Parathyroid adenoma (tissue), 2 donors: ENCODE results near the gene LRP1B.

Source experiments
- H2AFZ ChIP-seq: fragments of 300-600 bp; sonication (generic); one replicate; pipeline ENCODE4 v1.7.0; 2017; ENCODE audit warnings: antibody characterized with exemption, mild to moderate bottlenecking
- H3K27ac ChIP-seq: fragments of 300-600 bp; sonication (generic); one replicate; pipeline ENCODE4 v1.7.0; 2017
- H3K27me3 ChIP-seq: fragments of 300-600 bp; sonication (generic); one replicate; pipeline ENCODE4 v1.7.0; 2017; ENCODE audit warnings: low read length; ENCODE audit not compliant: control insufficient read depth, insufficient read depth
- H3K36me3 ChIP-seq: fragments of 300-600 bp; sonication (generic); one replicate; pipeline ENCODE4 v1.7.0; 2017; ENCODE audit warnings: low read length; ENCODE audit not compliant: control insufficient read depth, insufficient read depth
- H3K4me1 ChIP-seq: fragments of 300-600 bp; sonication (generic); one replicate; pipeline ENCODE4 v1.7.0; 2017; ENCODE audit warnings: control low read depth
- H3K4me2 ChIP-seq: fragments of 300-600 bp; sonication (generic); one replicate; pipeline ENCODE4 v1.7.0; 2017; ENCODE audit warnings: low read length
- H3K4me3 ChIP-seq: fragments of 300-600 bp; sonication (generic); one replicate; pipeline ENCODE4 v1.7.0; 2017; ENCODE audit warnings: low read depth, low read length
- H3K79me2 ChIP-seq: fragments of 300-600 bp; sonication (generic); one replicate; pipeline ENCODE4 v1.7.0; 2017; ENCODE audit warnings: control low read depth
- H3K9ac ChIP-seq: fragments of 300-600 bp; sonication (generic); one replicate; pipeline ENCODE4 v1.7.0; 2017; ENCODE audit warnings: mild to moderate bottlenecking
- H3K9me3 ChIP-seq: fragments of 300-600 bp; sonication (generic); one replicate; pipeline ENCODE4 v1.7.0; 2017; ENCODE audit warnings: low read length; ENCODE audit not compliant: control insufficient read depth
- TF ChIP-seq, protein P1 (sequence below): fragments of 300-600 bp; sonication (generic); IDR thresholded peaks from one replicate; pipeline ENCODE4 v1.7.0; 2017; ENCODE audit warnings: antibody characterized with exemption, mild to moderate bottlenecking
- donor health status: primary hyperparathyroidism.

The LRP1B gene

DNA sequence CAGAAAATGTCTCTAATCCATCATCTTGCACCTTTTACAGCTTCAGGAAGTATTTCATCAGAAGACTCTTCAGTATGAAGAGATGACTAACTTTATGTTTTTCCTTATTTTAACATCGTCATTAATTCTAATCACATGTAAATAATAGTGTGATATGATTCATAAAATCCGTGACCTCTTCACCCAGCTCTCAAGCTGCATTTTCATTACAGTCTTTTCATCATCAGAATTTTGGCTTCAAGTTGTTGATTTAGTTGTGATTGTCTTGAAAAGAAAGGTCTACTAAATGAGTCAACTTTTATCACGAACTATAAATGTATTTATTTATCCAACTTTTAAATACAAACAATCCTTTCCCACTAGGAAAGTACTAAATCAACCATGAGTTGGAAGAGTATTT, 410.3 kb downstream of the LRP1B start:
- Histone ChIP-seq H2AFZ (no peak overlapping the region), H3K36me3 (no peaks in the 10 kb centered on the region), H3K9ac (no peak overlapping the region), H3K4me3 (no peak overlapping the region), H3K79me2 (no peaks in the 10 kb centered on the region), H3K4me1 (peaks cover 18% of the 10 kb centered on the region), H3K9me3 (no peaks in the 10 kb centered on the region), H3K27me3 (no peaks in the 10 kb centered on the region), H3K27ac (no peak overlapping the region), H3K4me2 (no peak overlapping the region)
- TF ChIP-seq, protein P1, sequence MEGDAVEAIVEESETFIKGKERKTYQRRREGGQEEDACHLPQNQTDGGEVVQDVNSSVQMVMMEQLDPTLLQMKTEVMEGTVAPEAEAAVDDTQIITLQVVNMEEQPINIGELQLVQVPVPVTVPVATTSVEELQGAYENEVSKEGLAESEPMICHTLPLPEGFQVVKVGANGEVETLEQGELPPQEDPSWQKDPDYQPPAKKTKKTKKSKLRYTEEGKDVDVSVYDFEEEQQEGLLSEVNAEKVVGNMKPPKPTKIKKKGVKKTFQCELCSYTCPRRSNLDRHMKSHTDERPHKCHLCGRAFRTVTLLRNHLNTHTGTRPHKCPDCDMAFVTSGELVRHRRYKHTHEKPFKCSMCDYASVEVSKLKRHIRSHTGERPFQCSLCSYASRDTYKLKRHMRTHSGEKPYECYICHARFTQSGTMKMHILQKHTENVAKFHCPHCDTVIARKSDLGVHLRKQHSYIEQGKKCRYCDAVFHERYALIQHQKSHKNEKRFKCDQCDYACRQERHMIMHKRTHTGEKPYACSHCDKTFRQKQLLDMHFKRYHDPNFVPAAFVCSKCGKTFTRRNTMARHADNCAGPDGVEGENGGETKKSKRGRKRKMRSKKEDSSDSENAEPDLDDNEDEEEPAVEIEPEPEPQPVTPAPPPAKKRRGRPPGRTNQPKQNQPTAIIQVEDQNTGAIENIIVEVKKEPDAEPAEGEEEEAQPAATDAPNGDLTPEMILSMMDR = no peak

DNA sequence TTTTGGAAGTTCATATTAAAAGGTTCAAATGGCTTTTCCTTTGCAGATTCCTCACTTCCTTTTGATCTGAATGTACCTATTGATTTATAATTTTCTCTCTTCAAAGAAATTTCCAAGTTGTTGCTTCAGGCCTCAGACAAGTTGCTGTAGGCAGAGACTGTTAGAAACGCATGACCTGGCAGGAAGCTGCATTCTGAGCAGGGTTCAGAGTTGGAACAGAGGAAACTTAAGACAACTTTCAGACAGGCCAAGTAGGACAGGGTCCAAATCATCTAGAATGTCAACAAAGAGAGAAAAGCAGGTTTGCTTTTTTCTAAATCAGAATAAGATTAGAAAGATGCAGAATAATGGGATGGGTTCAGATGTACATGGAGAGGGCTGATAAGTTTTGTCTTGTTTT, 416.3 kb downstream of the LRP1B start:
- TF ChIP-seq, protein P1 = no peak
- no peak overlapping the region for H3K27ac ChIP-seq
- H2AFZ ChIP-seq = no peak overlapping the region
- H3K9ac ChIP-seq = no peak overlapping the region
- H3K4me3 ChIP-seq = peak overlapping the region; percentile 8
- H3K4me1 ChIP-seq = peaks cover 20% of the 10 kb centered on the region
- H3K9me3 ChIP-seq = no peaks in the 10 kb centered on the region
- H3K27me3 ChIP-seq = no peaks in the 10 kb centered on the region
- H3K36me3 ChIP-seq = no peaks in the 10 kb centered on the region
- H3K4me2 ChIP-seq = no peak overlapping the region
- no peaks in the 10 kb centered on the region for H3K79me2 ChIP-seq

DNA sequence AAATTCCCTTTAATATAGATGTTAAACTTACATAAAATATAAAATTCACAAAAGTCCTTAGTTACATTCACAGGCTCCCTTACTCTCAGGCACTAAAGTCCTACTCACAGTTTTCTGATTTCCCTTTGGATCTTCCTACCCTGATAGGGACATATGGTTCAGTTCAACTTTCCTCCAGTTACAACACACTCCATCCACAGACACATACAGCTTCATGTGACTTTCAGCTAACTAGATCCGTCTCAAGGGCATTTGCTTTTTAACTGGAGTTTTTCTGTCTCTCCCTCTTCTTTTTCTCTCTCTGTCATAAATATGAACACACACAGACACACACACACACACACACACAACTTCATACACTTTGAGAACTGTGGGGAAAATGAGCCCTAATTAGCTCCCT, 419.2 kb downstream of the LRP1B start:
- Histone ChIP-seq H3K27ac (no peak overlapping the region), H3K79me2 (no peaks in the 10 kb centered on the region)

DNA sequence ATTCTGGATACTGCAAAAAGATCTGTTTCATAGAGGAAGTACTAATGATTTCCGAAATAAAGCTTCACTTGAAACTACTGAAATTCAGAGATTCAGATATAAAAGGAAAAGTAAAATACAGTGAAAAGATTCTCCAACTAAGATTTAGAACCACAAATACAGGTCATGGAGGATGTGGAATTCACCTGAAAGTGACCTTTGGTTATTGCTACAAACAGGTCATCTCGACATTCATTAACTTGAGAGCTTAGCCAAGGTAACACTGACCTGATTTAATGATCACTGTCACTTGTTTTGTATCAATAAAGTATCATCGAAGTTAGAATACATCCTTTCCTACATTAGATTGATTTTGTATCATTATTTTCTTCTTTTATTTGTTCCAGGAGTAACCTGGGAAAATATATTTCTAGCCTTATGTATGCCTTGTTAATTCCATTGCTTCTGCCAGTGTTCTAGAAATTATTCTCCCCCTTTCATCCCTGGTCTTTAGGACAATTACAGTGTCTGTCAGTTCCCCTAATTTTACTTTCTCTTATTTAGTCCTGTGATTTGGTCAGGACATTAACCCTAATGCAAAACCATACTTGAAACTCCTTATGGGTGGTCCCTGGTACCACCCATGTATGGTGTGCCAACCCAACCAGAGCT, 420.1 kb downstream of the LRP1B start:
- H3K9me3 ChIP-seq = no peaks in the 10 kb centered on the region

More for the DNA sequence above, 419.2 kb downstream of the LRP1B start:
- Histone ChIP-seq H3K9ac (no peak overlapping the region), H2AFZ (no peak overlapping the region), H3K4me1 (peaks cover 8% of the 10 kb centered on the region), H3K9me3 (no peaks in the 10 kb centered on the region), H3K4me3 (no peak overlapping the region), H3K27me3 (no peaks in the 10 kb centered on the region), H3K4me2 (no peak overlapping the region), H3K36me3 (no peaks in the 10 kb centered on the region)
- TF ChIP-seq, protein P1 = no peak

More for the DNA sequence above, 420.1 kb downstream of the LRP1B start:
- H3K4me3 ChIP-seq = no peak overlapping the region
- H3K27ac ChIP-seq = no peak overlapping the region
- peaks cover 2% of the 10 kb centered on the region for H3K4me1 ChIP-seq
- H3K4me2 ChIP-seq = no peak overlapping the region
- no peaks in the 10 kb centered on the region for H3K27me3 ChIP-seq
- no peaks in the 10 kb centered on the region for H3K79me2 ChIP-seq
- TF ChIP-seq, protein P1 = no peak
- H3K36me3 ChIP-seq = no peaks in the 10 kb centered on the region
- no peak overlapping the region for H3K9ac ChIP-seq
- H2AFZ ChIP-seq = no peak overlapping the region
